OCI-LY1 (cell line): Measurements from ENCODE around the gene LCNL1.

Source experiments
- H2AFZ ChIP-seq: fragments of 200-600 bp; sonication (generic), shearing (Covaris generic); 2 replicates; pipeline ENCODE4 v1.6.0; 2014; ENCODE audit warnings: antibody characterized with exemption, mild to moderate bottlenecking, low read length
- H3F3A ChIP-seq: fragments of 200-600 bp; sonication (generic), shearing (Covaris generic); 2 replicates; pipeline ENCODE4 v1.6.0; 2014; ENCODE audit warnings: mild to moderate bottlenecking, antibody characterized with exemption, low read length, moderate library complexity; ENCODE audit not compliant: insufficient read depth
- H3K27ac ChIP-seq: fragments of 200-600 bp; sonication (generic); 2 replicates; pipeline ENCODE4 v1.5.1; 2014; ENCODE audit warnings: low read length, mixed run types, mild to moderate bottlenecking, low read depth; ENCODE audit not compliant: poor library complexity, severe bottlenecking
- H3K27me3 ChIP-seq: fragments of 200-600 bp; sonication (generic); 2 replicates; pipeline ENCODE4 v1.6.0; 2014; ENCODE audit warnings: antibody characterized with exemption, mild to moderate bottlenecking, low read length, moderate library complexity; ENCODE audit not compliant: insufficient read depth
- H3K36me3 ChIP-seq: fragments of 200-600 bp; sonication (generic); 2 replicates; pipeline ENCODE4 v1.6.1; 2014; ENCODE audit warnings: mild to moderate bottlenecking, antibody characterized with exemption, low read length, moderate library complexity, mixed read lengths; ENCODE audit not compliant: insufficient read depth
- H3K4me1 ChIP-seq: fragments of 200-600 bp; sonication (generic); 2 replicates; pipeline ENCODE4 v1.5.1; 2014; ENCODE audit warnings: mild to moderate bottlenecking, low read length, moderate library complexity; ENCODE audit not compliant: insufficient read depth, severe bottlenecking
- H3K4me2 ChIP-seq: fragments of 200-600 bp; sonication (generic), shearing (Covaris generic); 2 replicates; pipeline ENCODE4 v1.6.1; 2014; ENCODE audit warnings: low read length
- H3K4me3 ChIP-seq: fragments of 200-600 bp; sonication (generic); 2 replicates; pipeline ENCODE4 v1.5.1; 2014; ENCODE audit warnings: low read length, low read depth, mild to moderate bottlenecking, mixed read lengths; ENCODE audit not compliant: poor library complexity, severe bottlenecking
- H3K79me2 ChIP-seq: fragments of 200-600 bp; shearing (Covaris generic); 2 replicates; pipeline ENCODE4 v1.6.1; 2016; ENCODE audit warnings: mixed run types, low read length, mixed read lengths; ENCODE audit not compliant: insufficient read depth
- H3K9ac ChIP-seq: fragments of 200-600 bp; sonication (generic), shearing (Covaris generic); 2 replicates; pipeline ENCODE4 v1.6.1; 2014; ENCODE audit warnings: mild to moderate bottlenecking, low read length, mixed read lengths
- H3K9me2 ChIP-seq: fragments of 200-600 bp; sonication (generic), shearing (Covaris generic); 2 replicates; pipeline ENCODE4 v1.6.1; 2014; ENCODE audit warnings: low read depth, mild to moderate bottlenecking, low read length, mixed read lengths
- H3K9me3 ChIP-seq: fragments of 200-600 bp; shearing (Covaris generic); 2 replicates; pipeline ENCODE4 v1.6.1; 2014; ENCODE audit warnings: low read length, mixed read lengths
- H4K20me1 ChIP-seq: fragments of 200-600 bp; sonication (generic), shearing (Covaris generic); 2 replicates; pipeline ENCODE4 v1.6.0; 2016; ENCODE audit warnings: mild to moderate bottlenecking, low read length; ENCODE audit not compliant: insufficient read depth
- EZH2 ChIP-seq: fragments of 200-600 bp; sonication (generic), shearing (Covaris generic); IDR thresholded peaks from 2 replicates; pipeline ENCODE4 v1.8.0; 2017; ENCODE audit warnings: borderline replicate concordance, mixed run types, mild to moderate bottlenecking, antibody characterized with exemption, low read length, moderate library complexity, mixed read lengths
- TF ChIP-seq, protein P1 (sequence below): fragments of 200-600 bp; sonication (generic), shearing (Covaris generic); IDR thresholded peaks from 2 replicates; pipeline ENCODE4 v1.5.1; 2017; ENCODE audit warnings: mild to moderate bottlenecking, antibody characterized with exemption, low read length, moderate library complexity, mixed read lengths

The LCNL1 gene

GRCh38 chr9:137007108-137007815 lies 24.5 kb downstream of the LCNL1 start:
- H3K27ac ChIP-seq: no peak overlapping the region
- H3K79me2 ChIP-seq: no peaks in the 10 kb centered on the region
- no peaks in the 10 kb centered on the region for H3K36me3 ChIP-seq
- peaks cover under 1% of the 10 kb centered on the region; the same call in 1 of the 2 replicates for H3K27me3 ChIP-seq
- no peak overlapping the region for H3K4me2 ChIP-seq
- H3K9me2 ChIP-seq: no peaks in the 10 kb centered on the region
- TF ChIP-seq, protein P1, sequence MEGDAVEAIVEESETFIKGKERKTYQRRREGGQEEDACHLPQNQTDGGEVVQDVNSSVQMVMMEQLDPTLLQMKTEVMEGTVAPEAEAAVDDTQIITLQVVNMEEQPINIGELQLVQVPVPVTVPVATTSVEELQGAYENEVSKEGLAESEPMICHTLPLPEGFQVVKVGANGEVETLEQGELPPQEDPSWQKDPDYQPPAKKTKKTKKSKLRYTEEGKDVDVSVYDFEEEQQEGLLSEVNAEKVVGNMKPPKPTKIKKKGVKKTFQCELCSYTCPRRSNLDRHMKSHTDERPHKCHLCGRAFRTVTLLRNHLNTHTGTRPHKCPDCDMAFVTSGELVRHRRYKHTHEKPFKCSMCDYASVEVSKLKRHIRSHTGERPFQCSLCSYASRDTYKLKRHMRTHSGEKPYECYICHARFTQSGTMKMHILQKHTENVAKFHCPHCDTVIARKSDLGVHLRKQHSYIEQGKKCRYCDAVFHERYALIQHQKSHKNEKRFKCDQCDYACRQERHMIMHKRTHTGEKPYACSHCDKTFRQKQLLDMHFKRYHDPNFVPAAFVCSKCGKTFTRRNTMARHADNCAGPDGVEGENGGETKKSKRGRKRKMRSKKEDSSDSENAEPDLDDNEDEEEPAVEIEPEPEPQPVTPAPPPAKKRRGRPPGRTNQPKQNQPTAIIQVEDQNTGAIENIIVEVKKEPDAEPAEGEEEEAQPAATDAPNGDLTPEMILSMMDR: no peak
- no peak for TF ChIP-seq EZH2
- no peak overlapping the region for H3K9ac ChIP-seq
- no peaks in the 10 kb centered on the region for H3K9me3 ChIP-seq
- H3K4me3 ChIP-seq: no peak overlapping the region
- no peaks in the 10 kb centered on the region for H4K20me1 ChIP-seq
- H3F3A ChIP-seq: no peaks in the 10 kb centered on the region
- H2AFZ ChIP-seq: no peak overlapping the region
- no peaks in the 10 kb centered on the region for H3K4me1 ChIP-seq

- Histone ChIP-seq H3K36me3 (no peaks in the 10 kb centered on the region), H3K27ac (no peak overlapping the region), H3K9ac (no peak overlapping the region), H3K4me3 (no peak overlapping the region), H3K27me3 (peaks cover 3% of the 10 kb centered on the region; the same call in 1 of the 2 replicates), H3K79me2 (no peaks in the 10 kb centered on the region), H3K4me2 (no peak overlapping the region), H3K9me2 (no peaks in the 10 kb centered on the region), H2AFZ (no peak overlapping the region), H3K9me3 (no peaks in the 10 kb centered on the region), H3K4me1 (no peaks in the 10 kb centered on the region), H3F3A (no peaks in the 10 kb centered on the region), H4K20me1 (no peaks in the 10 kb centered on the region)
- TF ChIP-seq EZH2: no peak
- TF ChIP-seq, protein P1: no peak
Measured at GRCh38 chr9:137007816-137008270, 25.1 kb downstream of the LCNL1 start.

GRCh38 chr9:137008312-137008711 lies 25.5 kb downstream of the LCNL1 start:
- TF ChIP-seq EZH2: no peak
- TF ChIP-seq, protein P1: no peak
- H3K36me3 ChIP-seq: no peaks in the 10 kb centered on the region
- peaks cover 3% of the 10 kb centered on the region; the same call in 1 of the 2 replicates for H3K27me3 ChIP-seq
- H3F3A ChIP-seq: no peaks in the 10 kb centered on the region
- no peak overlapping the region for H3K9ac ChIP-seq
- no peak overlapping the region for H2AFZ ChIP-seq
- H3K4me2 ChIP-seq: no peak overlapping the region
- H3K27ac ChIP-seq: no peak overlapping the region
- H4K20me1 ChIP-seq: no peaks in the 10 kb centered on the region
- H3K9me3 ChIP-seq: no peaks in the 10 kb centered on the region
- H3K4me1 ChIP-seq: no peaks in the 10 kb centered on the region
- H3K9me2 ChIP-seq: no peaks in the 10 kb centered on the region
- H3K4me3 ChIP-seq: no peak overlapping the region
- no peaks in the 10 kb centered on the region for H3K79me2 ChIP-seq
